Gastrocnemius medialis (tissue), 4 donors: ENCODE data around the gene TP53INP2. TPM values are rescaled to one million over a fixed set of nuclear protein-coding genes. Genes with fewer than 3 reads are reported as not detected.

Experiments
- ATAC-seq, 2 donors: fragments of 150-250 bp; one replicate each; pipeline ENCODE4 v1.9.1; 2016
- DNase-seq, 2 donors: peaks; one replicate each; pipeline ENCODE4 v3.0.0-alpha.2; 2019
- H3K27ac ChIP-seq, 4 donors: fragments of 200-600 bp; sonication (generic); 1 replicate in 1 of 4; 2 replicates in 3 of 4; pipeline ENCODE4 v1.5.1; 2016 to 2018; ENCODE audit warnings: mild to moderate bottlenecking in 2 of 4, moderate library complexity in 1 of 4
- H3K27me3 ChIP-seq, 3 donors: fragments of 200-600 bp; sonication (generic) in 2 of 3; 1 replicate in 1 of 3; 2 replicates in 2 of 3; pipeline versions ENCODE4 v1.5.1 to v1.6.0; 2016 to 2019; ENCODE audit warnings: mild to moderate bottlenecking in 1 of 3, moderate library complexity in 1 of 3
- H3K36me3 ChIP-seq, 2 donors: fragments of 200-600 bp; sonication (generic) in 1 of 2; one replicate each; pipeline ENCODE4 v1.5.1; 2017 to 2018
- H3K4me1 ChIP-seq, 2 donors: fragments of 200-600 bp; sonication (generic) in 1 of 2; one replicate each; pipeline ENCODE4 v1.5.1; 2016 to 2017; ENCODE audit warnings: mild to moderate bottlenecking in 2 of 2
- H3K4me3 ChIP-seq, 4 donors: fragments of 200-600 bp; sonication (generic) in 3 of 4; 1 replicate in 1 of 4; 2 replicates in 3 of 4; pipeline ENCODE4 v1.5.1; 2016 to 2019; ENCODE audit warnings: mild to moderate bottlenecking in 2 of 4
- H3K9me3 ChIP-seq, 3 donors: fragments of 200-600 bp; sonication (generic) in 2 of 3; 1 replicate in 1 of 3; 2 replicates in 2 of 3; pipeline ENCODE4 v1.5.1; 2016 to 2019
- CTCF ChIP-seq, 5 experiments: fragments of 450-650 bp in 3 of 5; fragments of 200-600 bp in 2 of 5; sonication (generic) in 2 of 5; IDR thresholded peaks in 4 of 5; conservative IDR thresholded peaks in 1 of 5; 1 replicate in 4 of 5; 2 replicates in 1 of 5; pipeline ENCODE4 v1.5.1; 2016 to 2019; ENCODE audit warnings: antibody characterized with exemption in 5 of 5, mild to moderate bottlenecking in 3 of 5, moderate library complexity in 3 of 5
- POLR2A ChIP-seq, 2 donors: fragments of 450-650 bp; IDR thresholded peaks; one replicate each; pipeline ENCODE4 v1.6.1; 2017; ENCODE audit warnings: antibody characterized with exemption in 2 of 2, mild to moderate bottlenecking in 2 of 2, moderate library complexity in 2 of 2
- in situ Hi-C, 4 donors: fragments of 200-750 bp; cut with MboI; loops; one replicate each; pipeline versions ENCODE4 v1.15.0 to v1.8.0; 2017; ENCODE audit warnings: low sequenced_read_pairs in 4 of 4
- intact Hi-C: fragments of 100-400 bp; cut with DNase I; formaldehyde crosslinking; loops from one replicate; pipeline ENCODE4 v1.15.1; 2023; ENCODE audit warnings: low total_unique reads
- total RNA-seq, 4 donors: library from RNA; depleted of rRNA; stranded (reverse); fragments of >200 nt; gene quantifications; one replicate each; pipeline versions ENCODE4 v1.1.0 to v1.2.3, GENCODE V29; 2016

Gene TP53INP2
- total RNA-seq, 4 donors from 2014 or later: 2.9 to 26.7 (median 11.1) TPM

GRCh38 chr20:34709044-34709830 lies 5.1 kb downstream of the TP53INP2 start:
- Histone ChIP-seq H3K4me1 (peaks cover 41 to 53% of the 10 kb centered on the region in 2 donors), H3K9me3 (no peaks in the 10 kb centered on the region), H3K4me3 (peak overlapping the region; percentile 52 to 75 (median 72)), H3K27ac (peak overlapping the region; percentile 94 to 100 (median 95)), H3K27me3 (no peaks in the 10 kb centered on the region), H3K36me3 (peaks cover 0 to 6% of the 10 kb centered on the region in 2 donors)
- peak in 1 of 2 donors; percentile 5 for TF ChIP-seq POLR2A (IDR thresholded peaks at IDR 0.05)
- TF ChIP-seq CTCF (IDR thresholded peaks at IDR 0.05 in 4 of 5, conservative IDR thresholded peaks at IDR 0.05 in 1 of 5): no peak
- in situ Hi-C loops (loop anchor here in 1 of 4 donors (25.0 kb wide), 1 partner anchor 172 kb away; no protein-coding TSS in a partner anchor), intact Hi-C loops (loop anchor here (1.0 to 5.0 kb wide), 3 partner anchors 27 to 406 kb away; partner anchors contain the start of gene AHCY)
- DNase-seq (peak; percentile 68 to 83), ATAC-seq (peak; percentile 71 to 76)

GRCh38 chr20:34709831-34710567 lies 5.9 kb downstream of the TP53INP2 start:
- TF ChIP-seq CTCF (IDR thresholded peaks at IDR 0.05 in 4 of 5, conservative IDR thresholded peaks at IDR 0.05 in 1 of 5): peak in 2 of 5 experiments; percentile 15 to 26
- no peak for TF ChIP-seq POLR2A (IDR thresholded peaks at IDR 0.05)
- DNase-seq (peak; percentile 44 to 80), ATAC-seq (peak; percentile 51 to 64)
- H3K9me3 ChIP-seq: no peaks in the 10 kb centered on the region
- H3K4me3 ChIP-seq: peak overlapping the region; percentile 52 to 75 (median 72)
- intact Hi-C loops (loop anchor here (1.0 to 5.0 kb wide), 3 partner anchors 26 to 407 kb away; partner anchors contain the start of gene AHCY), in situ Hi-C loops (loop anchor here in 1 of 4 donors (5.0 to 25.0 kb wide), 2 partner anchors 38 to 173 kb away; no protein-coding TSS in a partner anchor)
- H3K27ac ChIP-seq: peak overlapping the region; percentile 94 to 100 (median 95)
- peaks cover 0 to 12% of the 10 kb centered on the region in 2 donors for H3K36me3 ChIP-seq
- H3K27me3 ChIP-seq: no peaks in the 10 kb centered on the region
- peaks cover 37 to 50% of the 10 kb centered on the region in 2 donors for H3K4me1 ChIP-seq

- Histone ChIP-seq H3K27ac (peak overlapping the region; percentile 94 to 100 (median 95)), H3K4me3 (peak overlapping the region; percentile 45 to 75 (median 72)), H3K36me3 (peaks cover 0 to 17% of the 10 kb centered on the region in 2 donors), H3K9me3 (no peaks in the 10 kb centered on the region), H3K27me3 (no peaks in the 10 kb centered on the region), H3K4me1 (peaks cover 32 to 45% of the 10 kb centered on the region in 2 donors)
- no peak for TF ChIP-seq POLR2A (IDR thresholded peaks at IDR 0.05)
- no peak for TF ChIP-seq CTCF (IDR thresholded peaks at IDR 0.05 in 4 of 5, conservative IDR thresholded peaks at IDR 0.05 in 1 of 5)
- in situ Hi-C loops (loop anchor here in 1 of 4 donors (5.0 to 25.0 kb wide), 2 partner anchors 38 to 173 kb away; no protein-coding TSS in a partner anchor), intact Hi-C loops (no loop called here)
- DNase-seq: no peak
- ATAC-seq: no peak
Observed at GRCh38 chr20:34710568-34710839, 6.4 kb downstream of the TP53INP2 start.

GRCh38 chr20:34710861-34711574 lies 6.9 kb downstream of the TP53INP2 start:
- ATAC-seq: no peak

More at GRCh38 chr20:34710861-34711574, 6.9 kb downstream of the TP53INP2 start:
- Histone ChIP-seq H3K27ac (peak overlapping the region; percentile 94 to 100 (median 95)), H3K9me3 (no peaks in the 10 kb centered on the region), H3K36me3 (peaks cover 0 to 20% of the 10 kb centered on the region in 2 donors), H3K4me1 (peaks cover 27 to 40% of the 10 kb centered on the region in 2 donors), H3K4me3 (no peak overlapping the region), H3K27me3 (no peaks in the 10 kb centered on the region)
- TF ChIP-seq POLR2A (IDR thresholded peaks at IDR 0.05) (no peak), CTCF (IDR thresholded peaks at IDR 0.05 in 4 of 5, conservative IDR thresholded peaks at IDR 0.05 in 1 of 5) (no peak)
- intact Hi-C loops (no loop called here), in situ Hi-C loops (loop anchor here in 1 of 4 donors (5.0 to 25.0 kb wide), 2 partner anchors 39 to 174 kb away; no protein-coding TSS in a partner anchor)
- no peak for DNase-seq
